ENCODE measurements around the gene SMPD3. TPM values are rescaled to one million over a fixed set of nuclear protein-coding genes. Genes with fewer than 3 reads are reported as not detected.
A peak's percentile ranks its signal among the peaks of the same experiment; 100 is the strongest.
"Not testable (repeated sequence)": the region's sequence is repeated elsewhere in the genome, so short reads cannot be mapped to it uniquely, and the experiment has no call there.

The SMPD3 gene
- total RNA-seq, result 10 to 100 TPM in 1 of 2 donors, 1 to 10 TPM in 1; 6.6 to 13.9 TPM
- 1 to 10 TPM; 1.7 to 3.5 TPM for polyA plus RNA-seq
- long read RNA-seq, donor 1, result 0 reads
- long read RNA-seq, donor 2, result 0 reads
- long read RNA-seq, donor 3, result 0 reads
- long read RNA-seq, donor 4, result 0 reads
- long read RNA-seq, donor 5, result 0 reads

DNA sequence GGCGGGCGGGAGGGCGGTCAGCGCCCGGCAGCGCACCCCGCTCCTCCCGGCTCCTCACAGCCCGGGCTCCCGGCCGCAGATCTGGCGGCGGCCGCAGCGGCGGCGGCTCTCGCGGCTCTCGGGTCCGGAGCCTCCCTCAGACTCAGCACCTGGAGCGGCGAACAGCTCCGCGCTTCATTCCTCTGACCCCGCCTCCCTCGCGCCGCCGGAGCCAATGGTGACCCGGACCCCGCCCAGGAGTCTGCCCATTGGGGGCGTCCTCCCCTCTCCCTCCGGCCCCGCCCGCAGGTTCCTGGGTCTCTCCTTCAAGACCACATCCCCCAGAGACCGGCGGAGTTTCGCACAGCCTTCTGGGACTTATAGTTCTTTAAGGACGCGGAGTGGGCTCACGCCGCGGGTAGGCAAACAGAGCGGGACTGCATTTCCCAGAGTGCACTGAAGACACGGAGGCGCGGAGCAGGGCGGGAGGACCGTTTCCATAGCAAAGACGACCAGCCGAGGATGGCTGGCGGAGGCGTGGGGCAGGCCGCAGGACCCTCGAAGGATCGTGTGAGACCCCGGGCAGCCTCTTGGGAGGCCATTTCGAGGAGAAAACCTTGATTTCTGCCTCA is at the start of gene SMPD3:
TSS of gene SMPD3 (minus strand) at position 149 of the 611 bp plus-strand sequence. CDS start 76,327 bp downstream, outside the sequence.
- ATAC-seq (ENCODE audit: insufficient read depth, low FRiP score) (peak; percentile 99), DNase-seq (peak; percentile 99)
- TF ChIP-seq CTCF (IDR thresholded peaks at IDR 0.05; ENCODE audit: control extremely low read depth, extremely low read depth), result no peak
- H3K4me1 ChIP-seq (ENCODE audit: control insufficient read depth in 5 of 5, insufficient read depth in 5 of 5, low read length in 5 of 5), result peaks cover 0 to 17% (median 8%) of the 10 kb centered on the region in 5 donors
- H3K36me3 ChIP-seq (ENCODE audit: control insufficient read depth in 4 of 4, insufficient read depth in 4 of 4, low read length in 4 of 4), result no peaks in the 10 kb centered on the region
- H3K9me3 ChIP-seq (ENCODE audit: control insufficient read depth in 4 of 4, insufficient read depth in 3 of 4, low read length in 3 of 4), result no peaks in the 10 kb centered on the region
- H3K27me3 ChIP-seq (ENCODE audit: control insufficient read depth in 3 of 3, insufficient read depth in 3 of 3, low read length in 2 of 3), result peaks cover 0 to 18% (median 13%) of the 10 kb centered on the region in 3 donors
- peak within 1 kb of the TSS; percentile 0 for H3K4me3 ChIP-seq
- H3K27ac ChIP-seq (ENCODE audit: low read depth in 1 of 2, low read length in 1 of 2), result no peak within 1 kb of the TSS
- H3K9ac ChIP-seq (ENCODE audit: insufficient read depth in 1 of 2, low read length in 2 of 2), result no peak within 1 kb of the TSS
- 1 to 2% methylated on average over 54 to 59 of the region's 59 CpGs for WGBS, 2 donors

DNA sequence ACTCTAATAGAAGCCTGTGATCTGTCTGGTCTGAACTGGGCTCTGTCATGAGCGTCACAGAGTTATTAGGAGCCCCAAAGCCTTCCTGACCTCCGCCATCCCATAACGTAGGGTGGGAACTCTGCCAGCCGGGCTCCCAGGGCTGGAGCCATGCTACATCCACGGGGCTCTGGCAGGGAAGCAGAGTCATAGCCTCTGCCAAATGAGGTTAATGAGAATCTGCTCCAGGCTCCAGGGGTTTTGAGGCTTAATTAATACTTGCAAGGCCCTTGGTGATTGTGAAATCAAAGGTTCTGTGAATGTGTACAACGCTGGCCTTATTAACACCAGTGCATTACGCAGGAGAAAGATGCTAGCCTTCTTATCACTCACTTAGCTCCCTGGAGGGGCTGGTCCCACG is 48.4 kb upstream of the SMPD3 start:
- DNase-seq, result peak in 1 of 3 donors; percentile 16
- Histone ChIP-seq H3K36me3 (ENCODE audit: control insufficient read depth in 4 of 4, insufficient read depth in 4 of 4, low read length in 4 of 4) (no peaks in the 10 kb centered on the region), H3K4me3 (no peak overlapping the region), H3K9me3 (ENCODE audit: control insufficient read depth in 4 of 4, insufficient read depth in 3 of 4, low read length in 3 of 4) (no peaks in the 10 kb centered on the region), H3K27ac (ENCODE audit: low read depth in 1 of 2, low read length in 1 of 2) (no peak overlapping the region), H3K4me1 (ENCODE audit: control insufficient read depth in 5 of 5, insufficient read depth in 5 of 5, low read length in 5 of 5) (peaks cover 0 to 5% (median 0%) of the 10 kb centered on the region in 5 donors), H3K9ac (ENCODE audit: insufficient read depth in 1 of 2, low read length in 2 of 2) (no peak overlapping the region), H3K27me3 (ENCODE audit: control insufficient read depth in 3 of 3, insufficient read depth in 3 of 3, low read length in 2 of 3) (no peaks in the 10 kb centered on the region)
- ATAC-seq (ENCODE audit: insufficient read depth, low FRiP score), result no peak
- 65 to 72% methylated on average over 8 of the region's 8 CpGs for WGBS, 2 donors
- no peak for TF ChIP-seq CTCF (IDR thresholded peaks at IDR 0.05; ENCODE audit: control extremely low read depth, extremely low read depth)

GRCh38 chr16:68494261-68494660 is 46.0 kb upstream of the SMPD3 start:
- H3K27me3 ChIP-seq (ENCODE audit: control insufficient read depth in 3 of 3, insufficient read depth in 3 of 3, low read length in 2 of 3); H3K4me3 ChIP-seq; ATAC-seq (ENCODE audit: insufficient read depth, low FRiP score); H3K36me3 ChIP-seq (ENCODE audit: control insufficient read depth in 4 of 4, insufficient read depth in 4 of 4, low read length in 4 of 4); H3K9ac ChIP-seq (ENCODE audit: insufficient read depth in 1 of 2, low read length in 2 of 2); H3K27ac ChIP-seq (ENCODE audit: low read depth in 1 of 2, low read length in 1 of 2); H3K4me1 ChIP-seq (ENCODE audit: control insufficient read depth in 5 of 5, insufficient read depth in 5 of 5, low read length in 5 of 5); H3K9me3 ChIP-seq (ENCODE audit: control insufficient read depth in 4 of 4, insufficient read depth in 3 of 4, low read length in 3 of 4); DNase-seq: not testable (repeated sequence)
- WGBS, 2 donors, result 97 to 98% methylated on average over 5 of the region's 5 CpGs

GRCh38 chr16:68493412-68494070 is 45.2 kb upstream of the SMPD3 start:
- Histone ChIP-seq H3K27ac (ENCODE audit: low read depth in 1 of 2, low read length in 1 of 2) (no peak overlapping the region), H3K27me3 (ENCODE audit: control insufficient read depth in 3 of 3, insufficient read depth in 3 of 3, low read length in 2 of 3) (no peaks in the 10 kb centered on the region), H3K36me3 (ENCODE audit: control insufficient read depth in 4 of 4, insufficient read depth in 4 of 4, low read length in 4 of 4) (no peaks in the 10 kb centered on the region), H3K9me3 (ENCODE audit: control insufficient read depth in 4 of 4, insufficient read depth in 3 of 4, low read length in 3 of 4) (no peaks in the 10 kb centered on the region), H3K4me1 (ENCODE audit: control insufficient read depth in 5 of 5, insufficient read depth in 5 of 5, low read length in 5 of 5) (no peaks in the 10 kb centered on the region), H3K4me3 (no peak overlapping the region), H3K9ac (ENCODE audit: insufficient read depth in 1 of 2, low read length in 2 of 2) (no peak overlapping the region)
- no peak for DNase-seq
- WGBS, 2 donors, result 95 to 97% methylated on average over 5 of the region's 5 CpGs
- no peak for ATAC-seq (ENCODE audit: insufficient read depth, low FRiP score)
- TF ChIP-seq CTCF (IDR thresholded peaks at IDR 0.05; ENCODE audit: control extremely low read depth, extremely low read depth), result no peak

Measured in lung (tissue), 16 donors.